SK-N-SH treated with all-trans-retinoic acid at 6 μM for 48 hours (cell line): ENCODE data around the gene SLC50A1.

ENCODE experiments used
- ARNTL ChIP-seq: fragments of 450-650 bp; formaldehyde crosslinking; IDR thresholded peaks from 2 replicates; pipeline ENCODE4 v1.5.0; 2020; ENCODE audit warnings: low read depth, mild to moderate bottlenecking, moderate library complexity, borderline replicate concordance
- ZFP3 ChIP-seq: fragments of 250-450 bp; sonication (Bioruptor Pico); IDR thresholded peaks from 2 replicates; pipeline ENCODE4 v1.5.0; 2020; ENCODE audit warnings: mild to moderate bottlenecking, moderate library complexity
- ZNF8 ChIP-seq: fragments of 450-650 bp; formaldehyde crosslinking; IDR thresholded peaks from 2 replicates; pipeline ENCODE4 v1.5.0; 2020; ENCODE audit warnings: mild to moderate bottlenecking, moderate library complexity
- TF ChIP-seq, protein P1 (sequence below): fragments of 250-450 bp; sonication (Bioruptor Pico); IDR thresholded peaks from 2 replicates; pipeline ENCODE4 v1.8.0; 2020; ENCODE audit warnings: mild to moderate bottlenecking, moderate library complexity, borderline replicate concordance
- TF ChIP-seq, protein P2 (sequence below): fragments of 250-450 bp; sonication (Bioruptor Pico); IDR thresholded peaks from 2 replicates; pipeline ENCODE4 v1.5.1; 2020; ENCODE audit warnings: low read depth, mild to moderate bottlenecking, moderate library complexity

DNA sequence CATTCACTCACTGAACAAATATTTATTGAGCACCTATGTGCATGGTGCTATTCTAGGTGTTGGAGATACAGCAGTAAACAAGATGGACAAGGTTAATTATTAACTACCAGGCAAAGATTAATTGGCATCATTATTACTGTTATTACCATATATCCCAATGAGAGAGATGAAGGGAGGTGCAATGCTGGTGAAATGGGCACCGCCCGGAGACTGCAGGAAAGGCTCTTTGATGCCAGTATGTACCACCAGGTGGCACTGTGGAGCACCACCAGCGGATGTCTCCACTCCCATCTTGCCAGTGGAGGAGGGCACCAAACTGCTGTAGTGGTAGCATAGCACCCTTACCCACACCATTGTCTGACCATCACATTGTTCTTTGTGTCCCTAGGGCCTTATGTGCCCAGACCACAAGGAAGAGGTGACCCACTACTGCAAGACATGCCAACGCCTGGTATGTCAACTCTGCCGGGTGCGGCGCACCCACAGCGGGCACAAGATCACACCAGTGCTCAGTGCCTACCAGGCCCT is 41.0 kb downstream of the SLC50A1 start:
- TF ChIP-seq ARNTL (CRISPR knock-in tag) = no peak
- TF ChIP-seq, protein P1, sequence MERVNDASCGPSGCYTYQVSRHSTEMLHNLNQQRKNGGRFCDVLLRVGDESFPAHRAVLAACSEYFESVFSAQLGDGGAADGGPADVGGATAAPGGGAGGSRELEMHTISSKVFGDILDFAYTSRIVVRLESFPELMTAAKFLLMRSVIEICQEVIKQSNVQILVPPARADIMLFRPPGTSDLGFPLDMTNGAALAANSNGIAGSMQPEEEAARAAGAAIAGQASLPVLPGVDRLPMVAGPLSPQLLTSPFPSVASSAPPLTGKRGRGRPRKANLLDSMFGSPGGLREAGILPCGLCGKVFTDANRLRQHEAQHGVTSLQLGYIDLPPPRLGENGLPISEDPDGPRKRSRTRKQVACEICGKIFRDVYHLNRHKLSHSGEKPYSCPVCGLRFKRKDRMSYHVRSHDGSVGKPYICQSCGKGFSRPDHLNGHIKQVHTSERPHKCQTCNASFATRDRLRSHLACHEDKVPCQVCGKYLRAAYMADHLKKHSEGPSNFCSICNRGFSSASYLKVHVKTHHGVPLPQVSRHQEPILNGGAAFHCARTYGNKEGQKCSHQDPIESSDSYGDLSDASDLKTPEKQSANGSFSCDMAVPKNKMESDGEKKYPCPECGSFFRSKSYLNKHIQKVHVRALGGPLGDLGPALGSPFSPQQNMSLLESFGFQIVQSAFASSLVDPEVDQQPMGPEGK (CRISPR knock-in tag) = no peak
- no peak for TF ChIP-seq ZFP3 (CRISPR knock-in tag)
- TF ChIP-seq, protein P2, sequence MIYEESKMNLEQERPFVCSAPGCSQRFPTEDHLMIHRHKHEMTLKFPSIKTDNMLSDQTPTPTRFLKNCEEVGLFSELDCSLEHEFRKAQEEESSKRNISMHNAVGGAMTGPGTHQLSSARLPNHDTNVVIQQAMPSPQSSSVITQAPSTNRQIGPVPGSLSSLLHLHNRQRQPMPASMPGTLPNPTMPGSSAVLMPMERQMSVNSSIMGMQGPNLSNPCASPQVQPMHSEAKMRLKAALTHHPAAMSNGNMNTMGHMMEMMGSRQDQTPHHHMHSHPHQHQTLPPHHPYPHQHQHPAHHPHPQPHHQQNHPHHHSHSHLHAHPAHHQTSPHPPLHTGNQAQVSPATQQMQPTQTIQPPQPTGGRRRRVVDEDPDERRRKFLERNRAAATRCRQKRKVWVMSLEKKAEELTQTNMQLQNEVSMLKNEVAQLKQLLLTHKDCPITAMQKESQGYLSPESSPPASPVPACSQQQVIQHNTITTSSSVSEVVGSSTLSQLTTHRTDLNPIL (CRISPR knock-in tag) = no peak
- no peak for TF ChIP-seq ZNF8 (CRISPR knock-in tag)
